ENCODE measurements around the gene EFCAB8. TPM values are rescaled to one million over a fixed set of nuclear protein-coding genes. Genes with fewer than 3 reads are reported as not detected.

The EFCAB8 gene
- total RNA-seq, 1 experiment from 2014 or later: 0.09 TPM

DNA sequence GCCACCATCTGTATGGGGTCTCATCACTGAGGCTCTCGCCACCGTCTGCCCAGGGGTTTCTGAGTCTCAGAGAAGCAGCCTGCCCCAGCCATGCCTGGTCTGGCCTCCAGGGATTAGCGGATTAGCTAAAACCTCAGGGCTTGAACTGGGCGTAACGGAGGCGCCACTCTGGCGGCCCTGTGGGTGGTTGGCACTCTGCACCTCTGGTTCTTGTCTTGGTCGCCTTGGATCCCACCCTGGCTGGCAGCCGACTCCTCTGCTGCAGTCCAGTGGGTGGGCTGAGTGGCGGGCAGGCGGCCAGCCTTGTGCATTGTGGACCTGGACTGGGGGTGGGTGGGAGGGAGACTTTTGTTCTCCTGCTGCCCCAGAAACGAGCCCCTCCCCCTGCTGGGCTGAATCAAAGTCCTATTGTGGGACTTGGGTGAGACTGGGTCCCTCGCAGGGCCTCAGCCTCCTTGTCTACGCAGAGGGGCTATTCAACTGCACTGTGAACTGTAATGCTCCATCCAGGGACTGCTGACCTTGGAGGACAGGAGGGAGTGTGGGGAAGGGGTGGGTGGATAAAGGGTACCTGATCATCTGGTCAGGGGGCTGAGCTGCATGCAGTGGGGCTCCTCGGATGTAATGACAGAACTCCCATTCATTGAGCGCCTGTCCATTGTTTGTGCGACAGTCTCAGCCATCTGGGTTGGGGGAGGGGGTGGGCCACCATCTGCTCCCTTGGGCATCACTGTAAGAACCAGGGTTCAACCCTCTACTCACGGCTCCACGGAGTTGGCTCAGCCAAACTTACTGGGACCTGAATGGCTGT lies 121.6 kb downstream of the EFCAB8 start:
- Histone ChIP-seq H3K27ac (ENCODE audit: insufficient read length, low read depth, low read length) (no peak overlapping the region), H4K20me1 (ENCODE audit: control insufficient read depth, insufficient read depth, insufficient read length) (no peaks in the 10 kb centered on the region), H3K4me1 (ENCODE audit: insufficient read depth, low read length) (no peaks in the 10 kb centered on the region), H2AFZ (ENCODE audit: low read length) (no peak overlapping the region), H2BK12ac (ENCODE audit: insufficient read length, low read depth, low read length) (no peak overlapping the region), H3K4ac (ENCODE audit: low read depth, low read length) (no peak overlapping the region), H3K56ac (ENCODE audit: insufficient read length, low read depth, low read length) (no peak overlapping the region), H2AK5ac (ENCODE audit: insufficient read length, low read length) (no peak overlapping the region), H3K9me3 (ENCODE audit: control insufficient read depth, low read depth, low read length) (no peaks in the 10 kb centered on the region), H3K9ac (ENCODE audit: extremely low read depth, insufficient read length, low read length) (no peak overlapping the region), H3K23me2 (ENCODE audit: insufficient read length, low read depth, low read length, poor library complexity, severe bottlenecking) (no peaks in the 10 kb centered on the region), H3K18ac (ENCODE audit: insufficient read length, low read depth, low read length) (no peak overlapping the region), H3K23ac (ENCODE audit: insufficient read length, low read depth, low read length) (no peak overlapping the region), H3K14ac (ENCODE audit: insufficient read depth, low read length) (no peak overlapping the region), H4K5ac (ENCODE audit: insufficient read length, low read depth, low read length) (no peak overlapping the region), H2BK15ac (ENCODE audit: low read depth, low read length) (no peak overlapping the region), H3K4me2 (ENCODE audit: insufficient read depth, insufficient read length, low read length) (no peak overlapping the region), H4K8ac (replicated peaks; ENCODE audit: insufficient read length, low read depth, low read length) (no peak overlapping the region), H3K79me2 (ENCODE audit: insufficient read depth, low read length) (no peaks in the 10 kb centered on the region), H4K91ac (ENCODE audit: insufficient read length, low read depth, low read length) (no peak overlapping the region), H2BK5ac (ENCODE audit: insufficient read length, low read length) (no peak overlapping the region), H3K79me1 (ENCODE audit: insufficient read depth, low read depth, low read length, poor library complexity, severe bottlenecking) (no peaks in the 10 kb centered on the region), H2BK20ac (ENCODE audit: low read depth, low read length, poor library complexity, severe bottlenecking) (no peak overlapping the region), H2BK120ac (ENCODE audit: low read depth, low read length, poor library complexity, severe bottlenecking) (no peak overlapping the region), H3T11ph (ENCODE audit: low read length) (no peak overlapping the region), H3K27me3 (ENCODE audit: insufficient read depth, low read length) (no peaks in the 10 kb centered on the region)
- no peak for DNase-seq
- Mint-ChIP-seq H3K27ac (peak overlapping the region in 1 of 3 experiments; percentile 27; a peak in 2 of 7 replicates), H3K36me3 (ENCODE audit: insufficient read depth in 1 of 3, low read depth in 3 of 3) (peaks cover 0 to 8% (median 8%) of the 10 kb centered on the region in 3 experiments; a peak in 5 of 7 replicates), H3K4me1 (peaks cover 5 to 8% of the 10 kb centered on the region in 2 experiments; a peak in 2 of 4 replicates), H3K27me3 (ENCODE audit: low read depth) (peaks cover 12% of the 10 kb centered on the region), H3K4me3 (no peak overlapping the region), H3K9me3 (peaks cover 8 to 11% of the 10 kb centered on the region in 2 experiments)
- no CpG with 5 or more reads among the region's 19 CpGs for WGBS (ENCODE audit: extremely low coverage, insufficient read length, low lambda C conversion rate)
- TF ChIP-seq, protein P1, sequence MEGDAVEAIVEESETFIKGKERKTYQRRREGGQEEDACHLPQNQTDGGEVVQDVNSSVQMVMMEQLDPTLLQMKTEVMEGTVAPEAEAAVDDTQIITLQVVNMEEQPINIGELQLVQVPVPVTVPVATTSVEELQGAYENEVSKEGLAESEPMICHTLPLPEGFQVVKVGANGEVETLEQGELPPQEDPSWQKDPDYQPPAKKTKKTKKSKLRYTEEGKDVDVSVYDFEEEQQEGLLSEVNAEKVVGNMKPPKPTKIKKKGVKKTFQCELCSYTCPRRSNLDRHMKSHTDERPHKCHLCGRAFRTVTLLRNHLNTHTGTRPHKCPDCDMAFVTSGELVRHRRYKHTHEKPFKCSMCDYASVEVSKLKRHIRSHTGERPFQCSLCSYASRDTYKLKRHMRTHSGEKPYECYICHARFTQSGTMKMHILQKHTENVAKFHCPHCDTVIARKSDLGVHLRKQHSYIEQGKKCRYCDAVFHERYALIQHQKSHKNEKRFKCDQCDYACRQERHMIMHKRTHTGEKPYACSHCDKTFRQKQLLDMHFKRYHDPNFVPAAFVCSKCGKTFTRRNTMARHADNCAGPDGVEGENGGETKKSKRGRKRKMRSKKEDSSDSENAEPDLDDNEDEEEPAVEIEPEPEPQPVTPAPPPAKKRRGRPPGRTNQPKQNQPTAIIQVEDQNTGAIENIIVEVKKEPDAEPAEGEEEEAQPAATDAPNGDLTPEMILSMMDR (conservative IDR thresholded peaks at IDR 0.05): no peak

Data from H9 (cell line).